OCI-LY7 (cell line): ENCODE results near the gene TBC1D23. TPM values are rescaled to one million over a fixed set of nuclear protein-coding genes. Genes with fewer than 3 reads are reported as not detected.

Experiments
- BruUV-seq: library from RNA; stranded (reverse); fragments of 400-500 nt; replicated peaks from 2 replicates; lab custom pipeline; 2021; lab: Mats Ljungman, UMichigan
- CTCF ChIA-PET: fragments of 300-600 bp; sonication (Branson Sonifier 250); formaldehyde crosslinking; loops from one replicate; lab custom pipeline; 2022; ENCODE audit warnings: antibody characterized with exemption; ENCODE audit not compliant: unreplicated experiment; lab: Charles Lee
- POLR2A ChIA-PET: fragments of 300-600 bp; sonication (Branson Sonifier 250); formaldehyde crosslinking; loops from one replicate; lab custom pipeline; 2022; ENCODE audit warnings: antibody characterized with exemption; lab: Charles Lee
- DNase-seq: peaks from one replicate; pipeline ENCODE4 v3.0.0-alpha.2; 2015; ENCODE audit warnings: low spot score
- H2AFZ ChIP-seq: fragments of 200-600 bp; sonication (generic), shearing (Covaris generic); 2 replicates; pipeline ENCODE4 v1.6.1; 2014; ENCODE audit warnings: mild to moderate bottlenecking, antibody characterized with exemption, low read length, moderate library complexity
- H3K27ac ChIP-seq: fragments of 200-600 bp; sonication (generic); 2 replicates; pipeline ENCODE4 v1.5.1; 2014; ENCODE audit warnings: mixed run types, low read depth, mild to moderate bottlenecking, moderate library complexity, low read length, inconsistent platforms; ENCODE audit not compliant: poor library complexity, severe bottlenecking
- H3K36me3 ChIP-seq: fragments of 200-600 bp; sonication (generic); 2 replicates; pipeline ENCODE4 v1.6.1; 2014; ENCODE audit warnings: mild to moderate bottlenecking, antibody characterized with exemption, low read length, moderate library complexity, mixed read lengths; ENCODE audit not compliant: insufficient read depth
- H3K4me1 ChIP-seq: fragments of 200-600 bp; sonication (generic); 2 replicates; pipeline ENCODE4 v1.5.1; 2014; ENCODE audit warnings: mild to moderate bottlenecking, low read length; ENCODE audit not compliant: insufficient read depth, poor library complexity, severe bottlenecking
- H3K4me2 ChIP-seq: fragments of 200-600 bp; sonication (generic); 2 replicates; pipeline ENCODE4 v1.6.1; 2014; ENCODE audit warnings: mild to moderate bottlenecking, low read length
- H3K4me3 ChIP-seq: fragments of 200-600 bp; sonication (generic); 2 replicates; pipeline ENCODE4 v1.5.1; 2014; ENCODE audit warnings: mild to moderate bottlenecking, low read depth, low read length; ENCODE audit not compliant: poor library complexity, severe bottlenecking
- H3K79me2 ChIP-seq: fragments of 200-600 bp; sonication (generic); 2 replicates; pipeline ENCODE4 v1.6.1; 2016; ENCODE audit warnings: low read depth, mild to moderate bottlenecking, low read length, moderate library complexity, mixed read lengths; ENCODE audit not compliant: insufficient read depth
- H3K9me2 ChIP-seq: fragments of 200-600 bp; sonication (generic); 2 replicates; pipeline ENCODE4 v1.6.1; 2016; ENCODE audit warnings: mild to moderate bottlenecking, low read length, mixed read lengths; ENCODE audit not compliant: insufficient read depth
- H3K9me3 ChIP-seq: fragments of 200-600 bp; sonication (generic); 2 replicates; pipeline ENCODE4 v1.6.1; 2014; ENCODE audit warnings: mild to moderate bottlenecking, mixed run types, low read length, mixed read lengths
- H4K20me1 ChIP-seq: fragments of 200-600 bp; sonication (generic); 2 replicates; pipeline ENCODE4 v1.6.1; 2014; ENCODE audit warnings: mild to moderate bottlenecking, antibody characterized with exemption, low read length, moderate library complexity, mixed read lengths; ENCODE audit not compliant: insufficient read depth
- EZH2phosphoT487 ChIP-seq: fragments of 200-600 bp; sonication (generic); IDR thresholded peaks from 2 replicates; pipeline ENCODE4 v1.6.1; 2018; ENCODE audit warnings: low read depth, borderline replicate concordance, mild to moderate bottlenecking, mixed run types, antibody characterized with exemption, low read length, moderate library complexity, mixed read lengths
- intact Hi-C: fragments of 100-400 bp; cut with micrococcal nuclease; formaldehyde crosslinking; loops from one replicate; pipeline ENCODE4 v1.10.0; 2022; ENCODE audit not compliant: unreplicated experiment
- total RNA-seq, 2 experiments: library from RNA; depleted of rRNA in 1 of 2; stranded (reverse); fragments of >200 nt in 1 of 2; shearing (Covaris generic) in 1 of 2; gene quantifications; 2 replicates each; pipeline ENCODE4 v1.2.3, GENCODE V29; 2014 to 2022
- TF ChIP-seq, protein P1 (sequence below): fragments of 200-600 bp; sonication (generic); conservative IDR thresholded peaks from 2 replicates; pipeline ENCODE4 v1.5.1; 2014; ENCODE audit warnings: mild to moderate bottlenecking, antibody characterized with exemption, low read length, moderate library complexity, mixed read lengths

TBC1D23 gene
- total RNA-seq, 2 experiments from 2014 or later: 12.0 to 23.4 TPM

DNA sequence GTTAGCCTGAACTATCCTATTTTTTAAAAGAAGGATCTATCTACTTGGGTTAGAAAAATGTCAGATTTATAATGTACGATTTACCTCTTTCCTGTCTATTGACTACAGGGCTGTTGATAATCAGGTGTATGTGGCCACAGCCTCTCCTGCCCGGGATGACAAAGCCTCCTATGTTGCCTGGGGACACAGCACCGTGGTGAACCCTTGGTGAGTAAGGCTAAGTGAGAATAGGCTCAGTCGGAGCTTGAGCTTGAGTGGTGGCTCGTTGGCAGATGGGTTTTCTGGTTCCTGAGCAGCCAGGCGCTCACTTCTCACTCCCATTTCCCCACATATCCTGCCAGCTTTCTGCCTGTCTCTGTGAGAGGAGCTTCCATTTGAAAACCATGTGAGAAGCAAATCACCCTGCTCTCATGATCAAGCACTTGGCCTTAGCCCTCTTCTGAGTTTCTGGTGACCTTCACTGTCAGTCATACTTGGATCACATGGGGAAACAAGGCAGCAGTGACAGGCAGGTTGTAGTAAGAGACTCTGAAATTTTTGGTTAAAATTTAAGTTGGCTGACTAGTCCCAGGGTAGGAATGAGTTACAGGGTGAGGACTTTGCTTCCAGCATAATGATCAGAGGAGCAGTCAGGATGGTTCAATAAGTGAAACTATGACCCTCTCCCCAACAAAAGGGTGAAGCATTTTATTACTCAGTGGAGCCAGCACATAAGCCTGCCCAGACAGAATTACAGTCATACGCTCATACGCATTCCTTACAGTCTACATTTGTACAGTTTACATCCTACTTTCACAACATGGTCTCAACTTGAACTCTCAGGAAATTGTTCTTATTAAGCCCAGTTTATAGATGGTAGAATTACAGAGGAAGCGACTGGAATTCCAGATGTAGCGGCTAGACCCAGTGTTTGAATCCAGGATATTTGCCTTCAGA lies 91.8 kb downstream of the TBC1D23 start:
- Histone ChIP-seq H2AFZ (no peak overlapping the region), H3K4me3 (no peak overlapping the region), H3K27ac (no peak overlapping the region), H3K4me2 (no peak overlapping the region), H3K79me2 (no peaks in the 10 kb centered on the region), H3K36me3 (peaks cover 79% of the 10 kb centered on the region), H3K4me1 (no peaks in the 10 kb centered on the region), H3K9me3 (no peaks in the 10 kb centered on the region), H4K20me1 (no peaks in the 10 kb centered on the region), H3K9me2 (no peaks in the 10 kb centered on the region)
- CTCF ChIA-PET: no interaction called here
- POLR2A ChIA-PET: no interaction called here
- no peak for TF ChIP-seq EZH2phosphoT487
- TF ChIP-seq, protein P1, sequence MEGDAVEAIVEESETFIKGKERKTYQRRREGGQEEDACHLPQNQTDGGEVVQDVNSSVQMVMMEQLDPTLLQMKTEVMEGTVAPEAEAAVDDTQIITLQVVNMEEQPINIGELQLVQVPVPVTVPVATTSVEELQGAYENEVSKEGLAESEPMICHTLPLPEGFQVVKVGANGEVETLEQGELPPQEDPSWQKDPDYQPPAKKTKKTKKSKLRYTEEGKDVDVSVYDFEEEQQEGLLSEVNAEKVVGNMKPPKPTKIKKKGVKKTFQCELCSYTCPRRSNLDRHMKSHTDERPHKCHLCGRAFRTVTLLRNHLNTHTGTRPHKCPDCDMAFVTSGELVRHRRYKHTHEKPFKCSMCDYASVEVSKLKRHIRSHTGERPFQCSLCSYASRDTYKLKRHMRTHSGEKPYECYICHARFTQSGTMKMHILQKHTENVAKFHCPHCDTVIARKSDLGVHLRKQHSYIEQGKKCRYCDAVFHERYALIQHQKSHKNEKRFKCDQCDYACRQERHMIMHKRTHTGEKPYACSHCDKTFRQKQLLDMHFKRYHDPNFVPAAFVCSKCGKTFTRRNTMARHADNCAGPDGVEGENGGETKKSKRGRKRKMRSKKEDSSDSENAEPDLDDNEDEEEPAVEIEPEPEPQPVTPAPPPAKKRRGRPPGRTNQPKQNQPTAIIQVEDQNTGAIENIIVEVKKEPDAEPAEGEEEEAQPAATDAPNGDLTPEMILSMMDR: no peak
- no TSS peak for BruUV-seq
- intact Hi-C loops: no loop called here
- DNase-seq: no peak

DNA sequence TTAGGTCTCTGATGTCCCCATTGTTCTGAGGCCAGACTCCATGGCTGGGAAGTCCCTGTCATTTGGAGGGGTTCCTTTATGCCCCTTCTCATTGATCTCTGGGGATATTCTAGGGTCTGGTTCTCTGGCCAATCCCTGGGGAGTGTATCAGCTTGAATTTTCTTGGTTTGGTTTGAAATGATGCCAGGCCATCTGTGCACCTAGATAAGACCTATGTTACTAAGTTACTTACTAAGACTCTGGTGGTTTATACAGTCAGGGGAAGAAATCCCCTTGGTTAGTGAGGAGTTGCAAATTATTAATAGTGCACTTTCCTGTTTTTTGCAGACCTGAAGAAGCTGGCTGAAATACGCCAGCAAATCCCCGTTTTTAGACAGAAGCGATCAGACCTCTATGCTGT lies 94.1 kb downstream of the TBC1D23 start:
- Histone ChIP-seq H3K9me2 (no peaks in the 10 kb centered on the region), H3K79me2 (no peaks in the 10 kb centered on the region), H4K20me1 (no peaks in the 10 kb centered on the region), H3K4me3 (no peak overlapping the region), H3K27ac (no peak overlapping the region), H3K36me3 (peaks cover 77% of the 10 kb centered on the region), H3K4me1 (no peaks in the 10 kb centered on the region), H3K4me2 (no peak overlapping the region), H3K9me3 (no peaks in the 10 kb centered on the region), H2AFZ (no peak overlapping the region)
- CTCF ChIA-PET: no interaction called here
- no peak for DNase-seq
- intact Hi-C loops: no loop called here
- TF ChIP-seq EZH2phosphoT487: no peak
- TF ChIP-seq, protein P1: no peak
- BruUV-seq: no TSS peak
- POLR2A ChIA-PET: interaction anchor here (0.6 to 0.9 kb wide), 3 partner anchors 15 to 212 kb away, joined by 3 to 5 read pairs (median 5); no protein-coding TSS in a partner anchor

DNA sequence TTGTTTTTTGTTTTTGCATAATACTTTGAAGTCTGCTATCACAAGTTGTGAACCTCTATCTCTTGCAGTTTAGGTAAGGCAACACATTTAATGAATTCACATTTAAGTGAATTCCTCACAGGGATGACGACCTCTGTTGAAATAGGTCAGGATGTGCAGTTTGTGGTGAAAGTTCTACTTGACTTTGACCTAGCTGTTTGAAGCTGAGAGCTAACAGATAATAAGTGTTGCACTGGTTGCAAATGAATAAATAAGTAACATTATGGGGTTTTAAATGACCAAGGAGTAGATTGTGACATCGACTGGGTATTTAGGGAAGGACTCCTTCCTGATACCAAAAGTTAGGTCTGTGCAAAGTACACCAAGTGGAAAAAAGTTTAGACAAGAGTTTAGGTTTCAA lies 97.6 kb downstream of the TBC1D23 start:
- H3K4me2 ChIP-seq: no peak overlapping the region
- H2AFZ ChIP-seq: no peak overlapping the region
- H3K9me3 ChIP-seq: no peaks in the 10 kb centered on the region
- POLR2A ChIA-PET: interaction anchor here (0.6 to 1.9 kb wide), 4 partner anchors 8 to 291 kb away, joined by 3 to 8 read pairs (median 4); no protein-coding TSS in a partner anchor
- H3K9me2 ChIP-seq: no peaks in the 10 kb centered on the region
- intact Hi-C loops: no loop called here
- no peaks in the 10 kb centered on the region for H3K79me2 ChIP-seq
- H3K4me3 ChIP-seq: no peak overlapping the region
- BruUV-seq: no TSS peak
- H3K27ac ChIP-seq: no peak overlapping the region
- DNase-seq: no peak
- H4K20me1 ChIP-seq: no peaks in the 10 kb centered on the region
- no peak for TF ChIP-seq EZH2phosphoT487
- TF ChIP-seq, protein P1: no peak
- H3K4me1 ChIP-seq: no peaks in the 10 kb centered on the region
- CTCF ChIA-PET: no interaction called here
- H3K36me3 ChIP-seq: peaks cover 87% of the 10 kb centered on the region
